Mesenchymal stem cell (in vitro differentiated cells and primary cell): ENCODE measurements around the gene SLC24A3.

Experiments
- DNase-seq: peaks from one replicate; pipeline ENCODE4 v3.0.0-alpha.2; 2013
- H2AFZ ChIP-seq: one replicate; pipeline ENCODE4 v1.6.1; 2013; ENCODE audit warnings: low read depth, mild to moderate bottlenecking, control low read depth, inconsistent platforms, low read length, moderate library complexity
- H2AK5ac ChIP-seq: 2 replicates; pipeline ENCODE4 v1.6.1; 2013; ENCODE audit warnings: low read length, moderate library complexity, mild to moderate bottlenecking, inconsistent platforms; ENCODE audit not compliant: severe bottlenecking
- H2BK120ac ChIP-seq: one replicate; pipeline ENCODE4 v1.6.1; 2013; ENCODE audit warnings: low read depth, mild to moderate bottlenecking, inconsistent platforms, low read length, moderate library complexity
- H2BK12ac ChIP-seq, 2 experiments: one replicate each; pipeline ENCODE4 v1.6.1; 2013; ENCODE audit warnings: inconsistent platforms in 2 of 2, low read length in 2 of 2, mild to moderate bottlenecking in 2 of 2, moderate library complexity in 2 of 2, control low read depth in 1 of 2
- H2BK15ac ChIP-seq: one replicate; pipeline ENCODE4 v1.6.1; 2013; ENCODE audit warnings: mild to moderate bottlenecking, low read depth, inconsistent platforms; ENCODE audit not compliant: poor library complexity, severe bottlenecking
- H2BK5ac ChIP-seq: 2 replicates; pipeline ENCODE4 v1.6.1; 2013; ENCODE audit warnings: low read depth, mild to moderate bottlenecking, low read length, control low read depth, inconsistent platforms; ENCODE audit not compliant: poor library complexity, severe bottlenecking
- H3K14ac ChIP-seq, 2 experiments: one replicate each; pipeline ENCODE4 v1.6.1; 2013; ENCODE audit warnings: inconsistent platforms in 2 of 2, low read length in 2 of 2, control low read depth in 1 of 2, mild to moderate bottlenecking in 1 of 2, moderate library complexity in 1 of 2
- H3K18ac ChIP-seq, 2 experiments: one replicate each; pipeline ENCODE4 v1.6.1; 2013; ENCODE audit warnings: inconsistent platforms in 2 of 2, low read length in 2 of 2, control low read depth in 1 of 2, low read depth in 1 of 2, mild to moderate bottlenecking in 1 of 2
- H3K23ac ChIP-seq, 2 experiments: one replicate each; pipeline ENCODE4 v1.6.1; 2013; ENCODE audit warnings: inconsistent platforms in 2 of 2, low read length in 2 of 2, mild to moderate bottlenecking in 2 of 2, moderate library complexity in 2 of 2, control low read depth in 1 of 2
- H3K27ac ChIP-seq: 2 replicates; pipeline ENCODE4 v1.5.1; 2013; ENCODE audit warnings: mild to moderate bottlenecking, moderate library complexity, low read length, control low read depth, inconsistent platforms; ENCODE audit not compliant: poor library complexity, severe bottlenecking
- H3K27me3 ChIP-seq, 2 experiments: 2 replicates each; pipeline versions ENCODE4 v1.6.1 to v1.7.0; 2013; ENCODE audit warnings: low read length in 2 of 2, mild to moderate bottlenecking in 2 of 2, moderate library complexity in 2 of 2, control low read depth in 1 of 2, inconsistent platforms in 1 of 2; ENCODE audit not compliant: control insufficient read depth in 1 of 2, insufficient read depth in 1 of 2
- H3K36me3 ChIP-seq, 2 experiments: 2 replicates each; pipeline versions ENCODE4 v1.6.1 to v1.7.0; 2013; ENCODE audit warnings: low read length in 2 of 2, control low read depth in 1 of 2, inconsistent platforms in 1 of 2, low read depth in 1 of 2, mild to moderate bottlenecking in 1 of 2; ENCODE audit not compliant: insufficient read depth in 2 of 2, control insufficient read depth in 1 of 2
- H3K4ac ChIP-seq, 2 experiments: one replicate each; pipeline ENCODE4 v1.6.1; 2013; ENCODE audit warnings: inconsistent platforms in 2 of 2, low read length in 2 of 2, mild to moderate bottlenecking in 2 of 2, moderate library complexity in 2 of 2, control low read depth in 1 of 2, low read depth in 1 of 2
- H3K4me1 ChIP-seq: 2 replicates; pipeline ENCODE4 v1.6.1; 2013; ENCODE audit warnings: low read depth, low read length, control low read depth; ENCODE audit not compliant: control insufficient read depth, insufficient read depth
- H3K4me2 ChIP-seq: 2 replicates; pipeline ENCODE4 v1.6.1; 2013; ENCODE audit warnings: low read length, mild to moderate bottlenecking, inconsistent platforms; ENCODE audit not compliant: poor library complexity, severe bottlenecking
- H3K4me3 ChIP-seq, 2 experiments: 2 replicates each; pipeline versions ENCODE4 v1.5.1 to v1.7.0; 2013; ENCODE audit warnings: low read length in 2 of 2, mild to moderate bottlenecking in 2 of 2, control low read depth in 1 of 2, low read depth in 1 of 2; ENCODE audit not compliant: insufficient read depth in 1 of 2
- H3K79me1 ChIP-seq: replicated peaks from 2 replicates; pipeline ENCODE4 v1.6.1; 2013; ENCODE audit warnings: mild to moderate bottlenecking, control low read depth, low read length, inconsistent platforms; ENCODE audit not compliant: poor library complexity, severe bottlenecking
- H3K9ac ChIP-seq: 2 replicates; pipeline ENCODE4 v1.7.0; 2013; ENCODE audit warnings: mild to moderate bottlenecking, low read length, moderate library complexity
- H3K9me3 ChIP-seq: 2 replicates; pipeline ENCODE4 v1.7.0; 2013; ENCODE audit warnings: mild to moderate bottlenecking, low read length; ENCODE audit not compliant: control insufficient read depth
- H4K8ac ChIP-seq: one replicate; pipeline ENCODE4 v1.6.1; 2013; ENCODE audit warnings: inconsistent platforms, mild to moderate bottlenecking, low read length, moderate library complexity
- H4K91ac ChIP-seq: one replicate; pipeline ENCODE4 v1.6.1; 2013; ENCODE audit warnings: mild to moderate bottlenecking, low read length, inconsistent platforms
- WGBS: methylation state at CpG from one replicate; pipeline ENCODE4 v1.1.7; 2013; ENCODE audit warnings: mixed read lengths; 5-methylcytosine and 5-hydroxymethylcytosine counted together

Gene SLC24A3

DNA sequence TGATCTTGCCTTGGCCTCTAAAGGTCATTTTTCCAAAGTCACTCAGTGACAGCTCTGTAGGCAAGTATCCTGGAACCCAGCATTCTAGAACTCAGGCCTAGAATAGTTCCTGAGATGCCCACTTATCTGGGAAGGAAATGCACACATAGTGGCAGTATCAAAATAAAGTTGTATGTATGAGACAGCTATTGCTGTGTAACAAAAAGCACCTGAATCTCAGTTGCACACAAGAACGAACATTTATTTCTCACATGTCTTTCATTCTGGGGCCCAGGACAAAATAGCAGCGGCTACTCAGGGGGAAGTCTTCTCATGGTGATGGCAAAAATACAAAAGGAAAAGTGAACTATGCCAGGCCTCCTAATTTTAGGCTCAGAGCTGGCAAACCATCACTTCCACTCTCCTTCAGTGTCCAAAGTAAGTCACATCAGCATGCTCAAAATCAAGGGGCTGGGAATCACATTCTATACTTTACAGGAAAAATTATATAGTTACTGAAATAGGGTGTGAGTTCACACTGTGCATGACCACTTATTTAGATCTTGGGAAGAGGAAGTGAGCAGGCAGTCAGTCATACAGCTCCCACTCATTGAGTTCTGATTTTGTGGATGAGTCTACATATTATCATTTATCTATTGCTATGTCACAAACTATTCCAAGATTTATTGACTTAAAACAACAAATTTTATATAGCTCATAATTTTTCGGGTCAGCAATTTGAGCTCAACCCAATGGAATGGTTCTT, 412.0 kb downstream of the SLC24A3 start:
- Histone ChIP-seq H4K8ac (no peak overlapping the region), H3K14ac (no peak overlapping the region), H3K4me3 (no peak overlapping the region), H3K9me3 (no peaks in the 10 kb centered on the region), H4K91ac (no peak overlapping the region), H3K4me2 (no peak overlapping the region), H3K36me3 (no peaks in the 10 kb centered on the region), H3K27me3 (peaks cover 0 to 9% of the 10 kb centered on the region in 2 experiments), H3K18ac (no peak overlapping the region), H2AFZ (no peak overlapping the region), H2BK12ac (no peak overlapping the region), H3K27ac (no peak overlapping the region), H3K9ac (no peak overlapping the region), H3K79me1 (no peaks in the 10 kb centered on the region), H2BK15ac (no peak overlapping the region), H3K4ac (no peak overlapping the region), H3K4me1 (no peaks in the 10 kb centered on the region), H3K23ac (no peak overlapping the region), H2BK5ac (no peak overlapping the region), H2AK5ac (no peak overlapping the region), H2BK120ac (no peak overlapping the region)
- WGBS, result 41% methylated on average over 3 of the region's 3 CpGs
- no peak for DNase-seq

DNA sequence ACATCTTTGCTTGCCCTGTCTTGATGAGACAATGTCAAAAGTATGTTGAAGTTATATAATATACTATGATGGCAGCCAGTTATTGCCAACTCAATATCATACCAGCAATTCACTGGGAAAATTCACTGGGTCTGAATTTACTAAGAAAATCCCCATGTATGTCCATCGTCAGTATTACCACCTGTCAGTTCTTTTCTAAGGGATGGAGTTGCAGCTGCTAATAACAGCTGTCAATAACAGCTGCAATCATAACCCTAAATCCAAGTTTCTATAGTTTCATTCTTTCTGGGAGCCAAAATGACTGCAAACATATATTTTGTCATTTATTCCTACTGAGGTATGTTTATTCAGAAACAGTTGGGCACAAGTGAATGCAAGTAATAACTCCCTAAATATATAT, 413.0 kb downstream of the SLC24A3 start:
- Histone ChIP-seq H3K9ac (no peak overlapping the region), H3K4me1 (no peaks in the 10 kb centered on the region), H2BK12ac (no peak overlapping the region), H2BK5ac (no peak overlapping the region), H2BK120ac (no peak overlapping the region), H3K79me1 (no peaks in the 10 kb centered on the region), H4K8ac (no peak overlapping the region), H4K91ac (no peak overlapping the region), H2BK15ac (no peak overlapping the region), H3K18ac (no peak overlapping the region), H3K23ac (no peak overlapping the region), H3K4ac (no peak overlapping the region), H2AK5ac (no peak overlapping the region), H3K27me3 (peaks cover 0 to 8% of the 10 kb centered on the region in 2 experiments), H3K4me2 (no peak overlapping the region), H3K14ac (no peak overlapping the region), H2AFZ (no peak overlapping the region), H3K36me3 (no peaks in the 10 kb centered on the region), H3K9me3 (no peaks in the 10 kb centered on the region), H3K4me3 (no peak overlapping the region), H3K27ac (no peak overlapping the region)
- no peak for DNase-seq
- 71% methylated on average over 1 of the region's 1 CpG for WGBS

GRCh38 chr20:19626896-19627295, 414.5 kb downstream of the SLC24A3 start:
- WGBS, result 65% methylated on average over 4 of the region's 5 CpGs
- no peaks in the 10 kb centered on the region for H3K79me1 ChIP-seq
- no peak overlapping the region for H2BK12ac ChIP-seq
- H3K27ac ChIP-seq, result no peak overlapping the region
- DNase-seq, result peak; percentile 3
- H2AK5ac ChIP-seq, result no peak overlapping the region
- no peak overlapping the region for H3K14ac ChIP-seq
- H3K36me3 ChIP-seq, result no peaks in the 10 kb centered on the region
- no peak overlapping the region for H3K4ac ChIP-seq
- no peak overlapping the region for H2BK5ac ChIP-seq
- H3K4me3 ChIP-seq, result no peak overlapping the region
- no peak overlapping the region for H2AFZ ChIP-seq
- H4K91ac ChIP-seq, result no peak overlapping the region
- no peak overlapping the region for H4K8ac ChIP-seq
- no peak overlapping the region for H3K9ac ChIP-seq
- no peak overlapping the region for H2BK120ac ChIP-seq
- no peak overlapping the region for H3K18ac ChIP-seq
- H3K27me3 ChIP-seq, result peaks cover 0 to 6% of the 10 kb centered on the region in 2 experiments
- no peak overlapping the region for H3K4me2 ChIP-seq
- H3K9me3 ChIP-seq, result no peaks in the 10 kb centered on the region
- no peak overlapping the region for H2BK15ac ChIP-seq
- no peak overlapping the region for H3K23ac ChIP-seq
- no peaks in the 10 kb centered on the region for H3K4me1 ChIP-seq

GRCh38 chr20:19628570-19629134, 416.2 kb downstream of the SLC24A3 start:
- no CpG with 5 or more reads among the region's 2 CpGs for WGBS
- Histone ChIP-seq H3K9me3 (no peaks in the 10 kb centered on the region), H2AK5ac (no peak overlapping the region), H3K79me1 (no peaks in the 10 kb centered on the region), H2BK120ac (no peak overlapping the region), H3K23ac (no peak overlapping the region), H2AFZ (no peak overlapping the region), H3K27me3 (peaks cover 0 to 5% of the 10 kb centered on the region in 2 experiments), H3K36me3 (no peaks in the 10 kb centered on the region), H2BK5ac (no peak overlapping the region), H3K4ac (no peak overlapping the region), H3K14ac (no peak overlapping the region), H3K27ac (no peak overlapping the region), H4K8ac (no peak overlapping the region), H2BK15ac (no peak overlapping the region), H3K4me2 (no peak overlapping the region), H3K4me1 (no peaks in the 10 kb centered on the region), H3K18ac (no peak overlapping the region), H3K4me3 (no peak overlapping the region), H4K91ac (no peak overlapping the region), H3K9ac (no peak overlapping the region), H2BK12ac (no peak overlapping the region)
- DNase-seq, result peak; percentile 62
